Measurements from ENCODE around the gene SP140. TPM values are rescaled to one million over a fixed set of nuclear protein-coding genes. Genes with fewer than 3 reads are reported as not detected.
A peak's percentile ranks its signal among the peaks of the same experiment; 100 is the strongest.
"Not testable (repeated sequence)": the region's sequence is repeated elsewhere in the genome, so short reads cannot be mapped to it uniquely, and the experiment has no call there.

Gene SP140
- total RNA-seq, 1 donor from 2014 or later, result not detected

GRCh38 chr2:230219419-230220331, 5.9 kb upstream of the SP140 start, which contains the start of gene SP110:
Gene SP110 (minus strand): TSS chr2:230219984. CDS start chr2:230216927, 3,057 bp downstream.
- FAIRE-seq, result peak; percentile 94
- DNase-seq (ENCODE audit: low read depth), result peak; percentile 96
- no peak for TF ChIP-seq CTCF (IDR thresholded peaks at IDR 0.05; ENCODE audit: insufficient read depth, low read length, severe bottlenecking)
- Histone ChIP-seq H3K4me3 (ENCODE audit: low read depth, low read length) (peak within 1 kb of the TSS; percentile 62), H3K36me3 (ENCODE audit: control insufficient read depth, insufficient read depth, low read length) (no peaks in the 10 kb centered on the region), H3K27me3 (ENCODE audit: control insufficient read depth, insufficient read depth, low read length) (no peaks in the 10 kb centered on the region)

- no peaks in the 10 kb centered on the region for H3K27me3 ChIP-seq (ENCODE audit: control insufficient read depth, insufficient read depth, low read length)
- no peak for DNase-seq (ENCODE audit: low read depth)
- H3K36me3 ChIP-seq (ENCODE audit: control insufficient read depth, insufficient read depth, low read length), result no peaks in the 10 kb centered on the region
- no peak for FAIRE-seq
- TF ChIP-seq CTCF (IDR thresholded peaks at IDR 0.05; ENCODE audit: insufficient read depth, low read length, severe bottlenecking), result no peak
- peak overlapping the region; percentile 62 for H3K4me3 ChIP-seq (ENCODE audit: low read depth, low read length)
Observed at GRCh38 chr2:230220347-230220969, 5.1 kb upstream of the SP140 start.

DNA sequence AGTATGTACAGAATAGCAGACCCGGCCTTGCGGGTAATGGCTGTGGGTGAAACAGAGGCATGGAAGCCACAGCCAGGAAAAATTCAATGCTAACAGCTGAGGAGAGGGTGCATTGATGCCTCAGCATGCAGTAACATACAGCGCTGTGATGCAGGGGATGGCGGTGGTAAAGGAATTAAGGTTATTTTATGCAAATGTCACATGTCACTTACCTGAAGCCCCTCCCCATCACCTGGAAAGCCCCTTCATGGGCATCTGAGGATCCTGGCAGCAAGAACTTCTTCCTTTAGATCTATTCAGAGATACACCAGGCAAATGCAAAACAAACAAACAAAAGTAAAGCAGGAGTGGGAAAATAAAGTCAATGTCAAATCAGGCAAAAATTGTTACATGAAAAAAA, 4.0 kb upstream of the SP140 start:
- DNase-seq (ENCODE audit: low read depth) (no peak), FAIRE-seq (no peak)
- no peaks in the 10 kb centered on the region for H3K27me3 ChIP-seq (ENCODE audit: control insufficient read depth, insufficient read depth, low read length)
- no peaks in the 10 kb centered on the region for H3K36me3 ChIP-seq (ENCODE audit: control insufficient read depth, insufficient read depth, low read length)
- H3K4me3 ChIP-seq (ENCODE audit: low read depth, low read length), result no peak overlapping the region
- no peak for TF ChIP-seq CTCF (IDR thresholded peaks at IDR 0.05; ENCODE audit: insufficient read depth, low read length, severe bottlenecking)

DNA sequence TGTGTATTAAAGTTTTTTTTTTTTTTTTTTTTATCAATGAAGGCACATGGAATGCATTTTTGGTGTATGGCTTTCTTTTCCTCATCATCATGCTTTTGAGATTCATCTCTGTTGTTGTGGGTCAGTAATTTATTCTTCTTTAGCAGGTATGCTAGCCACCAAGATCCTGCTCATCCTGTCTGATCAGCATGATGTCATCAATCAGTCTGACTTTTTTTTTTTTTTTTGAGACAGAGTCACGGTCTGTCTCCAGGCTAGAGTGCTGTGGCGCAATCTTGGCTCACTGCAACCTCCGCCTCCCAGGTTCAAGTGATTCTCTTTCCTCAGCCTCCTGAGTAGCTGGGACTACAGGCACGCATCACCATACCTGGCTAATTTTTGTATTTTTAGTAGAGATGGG, 2.7 kb upstream of the SP140 start:
- peak; percentile 86 for DNase-seq (ENCODE audit: low read depth)
- not testable (repeated sequence) for H3K36me3 ChIP-seq (ENCODE audit: control insufficient read depth, insufficient read depth, low read length); H3K27me3 ChIP-seq (ENCODE audit: control insufficient read depth, insufficient read depth, low read length); H3K4me3 ChIP-seq (ENCODE audit: low read depth, low read length); FAIRE-seq

DNA sequence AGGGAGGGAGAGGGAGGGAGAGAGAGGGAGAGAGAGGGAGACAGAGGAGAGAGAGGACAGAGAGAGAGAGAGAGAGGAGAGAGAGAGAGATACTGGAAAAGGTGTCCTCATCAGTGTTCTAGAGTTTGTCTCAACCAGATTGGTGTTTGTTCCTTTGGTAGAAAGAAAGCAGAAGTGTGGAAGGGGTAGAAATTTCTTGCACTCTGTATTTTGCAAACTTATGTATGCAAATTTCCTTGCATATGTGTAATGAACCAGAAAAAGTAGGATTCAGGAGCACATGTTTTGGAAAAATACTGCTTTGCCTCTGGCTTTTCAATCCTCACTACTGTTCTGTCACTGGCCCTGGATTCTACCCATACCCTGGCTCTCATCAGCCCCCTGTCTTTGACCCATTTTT, 1.1 kb upstream of the SP140 start:
- no peak for TF ChIP-seq CTCF (IDR thresholded peaks at IDR 0.05; ENCODE audit: insufficient read depth, low read length, severe bottlenecking)
- no peaks in the 10 kb centered on the region for H3K36me3 ChIP-seq (ENCODE audit: control insufficient read depth, insufficient read depth, low read length)
- H3K27me3 ChIP-seq (ENCODE audit: control insufficient read depth, insufficient read depth, low read length), result no peaks in the 10 kb centered on the region
- FAIRE-seq (no peak), DNase-seq (ENCODE audit: low read depth) (no peak)
- H3K4me3 ChIP-seq (ENCODE audit: low read depth, low read length), result no peak overlapping the region

GRCh38 chr2:230226051-230226551, 565 bp downstream of the SP140 start:
- DNase-seq (ENCODE audit: low read depth) (no peak), FAIRE-seq (peak; percentile 32)
- Histone ChIP-seq H3K36me3 (ENCODE audit: control insufficient read depth, insufficient read depth, low read length) (no peaks in the 10 kb centered on the region), H3K27me3 (ENCODE audit: control insufficient read depth, insufficient read depth, low read length) (no peaks in the 10 kb centered on the region), H3K4me3 (ENCODE audit: low read depth, low read length) (no peak overlapping the region)
- TF ChIP-seq CTCF (IDR thresholded peaks at IDR 0.05; ENCODE audit: insufficient read depth, low read length, severe bottlenecking), result no peak

Data from bronchial epithelial cell (primary cell).